NCI-H446 treated with DMSO at 0.1 percent for 48 hours (cell line): ENCODE data around the gene TMEM239.
"Not testable (repeated sequence)": the region's sequence is repeated elsewhere in the genome, so short reads cannot be mapped to it uniquely, and the experiment has no call there.

ENCODE experiments used
- DNase-seq: peaks from one replicate; lab custom pipeline; 2025; lab: John Stamatoyannopoulos, UW

The TMEM239 gene

GRCh38 chr20:2816030-2816582 is at the start of gene TMEM239:
Gene TMEM239, plus strand, starts transcription at chr20:2816364. Its CDS starts 191 bp downstream, at chr20:2816555.
- DNase-seq = no peak

GRCh38 chr20:2767768-2768631 is 48.2 kb upstream of the TMEM239 start:
- DNase-seq = no peak

GRCh38 chr20:2768632-2769015 is 47.5 kb upstream of the TMEM239 start:
- no peak for DNase-seq

GRCh38 chr20:2770091-2770490 is 46.1 kb upstream of the TMEM239 start:
- not testable (repeated sequence) for DNase-seq

- DNase-seq = no peak
Measured at GRCh38 chr20:2771631-2772080, 44.5 kb upstream of the TMEM239 start.

GRCh38 chr20:2773812-2774211 is 42.4 kb upstream of the TMEM239 start:
- no peak for DNase-seq

GRCh38 chr20:2775139-2775538 is 41.0 kb upstream of the TMEM239 start:
- no peak for DNase-seq

- no peak for DNase-seq
Measured at GRCh38 chr20:2778602-2779321, 37.4 kb upstream of the TMEM239 start.

GRCh38 chr20:2780948-2781347 is 35.2 kb upstream of the TMEM239 start:
- no peak for DNase-seq

- no peak for DNase-seq
Measured at GRCh38 chr20:2783908-2784566, 32.1 kb upstream of the TMEM239 start.

- DNase-seq = no peak
Measured at GRCh38 chr20:2793471-2793870, 22.7 kb upstream of the TMEM239 start.

- no peak for DNase-seq
Measured at GRCh38 chr20:2794202-2794748, 21.9 kb upstream of the TMEM239 start.

GRCh38 chr20:2794866-2795447 is 21.2 kb upstream of the TMEM239 start:
- DNase-seq = no peak

- no peak for DNase-seq
Measured at GRCh38 chr20:2795451-2795850, 20.7 kb upstream of the TMEM239 start.

GRCh38 chr20:2796011-2796660 is 20.0 kb upstream of the TMEM239 start:
- no peak for DNase-seq

- DNase-seq = no peak
Measured at GRCh38 chr20:2797136-2797983, 18.8 kb upstream of the TMEM239 start.

GRCh38 chr20:2798095-2798805 is 17.9 kb upstream of the TMEM239 start:
- DNase-seq = no peak

- no peak for DNase-seq
Measured at GRCh38 chr20:2798814-2799213, 17.4 kb upstream of the TMEM239 start.

- no peak for DNase-seq
Measured at GRCh38 chr20:2799271-2799670, 16.9 kb upstream of the TMEM239 start.
